Skin of body (tissue), 2 donors: ENCODE results near the gene KIAA1755. TPM values are rescaled to one million over a fixed set of nuclear protein-coding genes. Genes with fewer than 3 reads are reported as not detected.

ENCODE experiments used
- DNase-seq: peaks from one replicate; lab custom pipeline; 2025; lab: John Stamatoyannopoulos, UW
- total RNA-seq: library from RNA; depleted of rRNA; stranded (reverse); fragments of >200 nt; gene quantifications from one replicate; pipeline ENCODE4 v1.2.3, GENCODE V29; 2014

The KIAA1755 gene, protein sequence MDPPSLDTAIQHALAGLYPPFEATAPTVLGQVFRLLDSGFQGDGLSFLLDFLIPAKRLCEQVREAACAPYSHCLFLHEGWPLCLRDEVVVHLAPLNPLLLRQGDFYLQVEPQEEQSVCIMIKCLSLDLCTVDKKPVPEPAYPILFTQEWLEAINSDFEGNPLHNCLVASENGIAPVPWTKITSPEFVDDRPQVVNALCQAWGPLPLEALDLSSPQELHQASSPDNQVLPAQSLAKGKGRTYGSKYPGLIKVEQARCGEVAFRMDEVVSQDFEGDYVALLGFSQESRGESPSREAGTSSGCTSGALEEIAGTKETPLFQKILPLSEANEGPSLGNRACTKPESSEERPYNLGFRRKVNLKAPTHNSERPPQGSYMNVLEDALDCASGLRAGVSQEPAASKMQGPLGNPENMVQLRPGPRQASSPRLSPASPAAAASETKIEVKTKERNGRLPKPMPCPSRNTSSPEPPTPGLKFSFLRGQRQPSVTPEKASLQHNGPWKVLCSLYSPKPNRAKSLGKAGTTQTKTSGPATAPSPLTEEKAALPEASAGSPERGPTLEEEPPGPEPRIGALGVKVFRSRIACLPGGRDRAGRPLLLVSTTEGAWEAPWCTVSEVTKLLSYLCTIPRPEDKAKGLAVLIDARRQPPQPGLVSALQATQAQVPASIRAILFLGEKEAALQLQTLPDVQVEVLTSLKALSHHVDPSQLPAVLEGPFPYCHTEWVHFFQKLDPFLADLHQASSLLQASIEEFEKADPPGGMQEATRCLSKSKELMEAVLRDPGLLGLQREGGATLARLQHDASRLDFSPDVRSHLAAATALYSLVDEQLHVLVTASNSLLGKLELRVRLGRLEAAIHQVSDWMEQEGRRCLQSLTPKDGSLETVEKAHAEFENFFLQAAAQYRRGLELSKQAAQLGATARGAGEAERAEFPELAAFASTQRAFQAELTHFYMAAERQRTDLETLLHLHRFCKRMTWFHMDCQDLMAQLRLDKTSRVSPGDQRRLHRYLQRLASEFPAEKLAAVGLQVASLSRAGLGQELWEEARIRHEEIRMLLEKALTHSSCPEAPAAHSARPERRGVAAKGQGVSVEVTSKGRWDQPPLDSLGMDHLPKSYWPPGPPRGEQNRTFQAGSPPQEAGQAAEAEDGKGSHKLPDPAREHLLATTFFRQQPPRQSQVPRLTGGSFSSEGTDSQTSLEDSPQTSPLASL
- 1.3 TPM for total RNA-seq

DNA sequence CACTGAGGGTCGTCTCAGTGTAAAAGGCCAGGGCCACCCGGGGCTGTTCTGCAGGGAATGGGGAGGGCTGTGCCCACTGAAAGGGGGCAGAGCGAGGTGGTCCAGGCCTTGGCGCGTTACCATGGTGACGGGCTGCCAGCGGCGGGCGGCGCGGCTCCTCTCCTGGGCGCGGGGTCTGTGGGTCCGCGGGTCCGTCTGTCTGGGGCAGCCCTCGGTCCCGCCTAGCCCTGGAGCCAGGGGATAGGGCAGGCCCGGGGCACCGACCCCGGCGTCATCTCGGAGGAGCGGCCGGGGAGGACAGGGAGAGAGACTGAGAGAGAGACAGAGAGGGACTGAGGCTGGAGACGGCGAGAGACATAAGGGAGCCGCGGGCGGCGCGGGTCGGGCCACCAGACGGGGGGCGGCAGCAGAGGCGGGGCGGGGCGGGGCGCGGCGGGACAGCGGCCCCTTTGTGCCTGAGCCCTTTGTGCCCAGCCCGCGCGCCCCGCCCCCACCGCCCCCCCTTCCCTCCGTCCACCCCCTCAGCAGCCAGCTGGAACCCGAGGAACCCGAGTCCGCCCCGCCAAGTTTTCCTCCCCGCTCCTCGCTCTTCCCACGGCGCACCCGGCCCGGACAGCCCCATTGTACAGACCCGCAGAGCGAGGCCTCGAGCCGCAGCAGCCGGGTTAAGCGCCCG lies at the start of gene KIAA1755:
Gene KIAA1755, minus strand, starts transcription at position 358 of the 676 bp plus-strand sequence. Its CDS starts 235 bp downstream, at position 123.
- DNase-seq: no peak

DNA sequence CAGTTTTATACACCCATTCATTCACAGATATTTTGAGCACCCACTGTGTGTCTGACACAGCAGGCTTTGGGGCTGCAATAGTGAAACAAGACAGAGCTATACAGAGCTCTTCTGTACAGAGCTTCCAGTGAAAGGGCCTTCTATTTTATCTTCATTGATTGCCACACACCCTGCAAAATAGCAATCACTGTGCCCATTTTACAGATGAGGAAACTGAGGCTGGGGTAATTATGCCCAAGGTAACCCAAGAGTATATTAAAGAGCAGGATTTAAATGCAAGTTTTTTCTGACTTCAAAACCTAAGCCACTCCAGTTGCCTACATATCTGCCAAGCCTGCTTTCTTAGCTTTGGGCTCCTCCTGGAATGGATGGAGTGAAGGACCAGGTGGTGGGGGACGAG lies 47.9 kb upstream of the KIAA1755 start:
- no peak for DNase-seq

DNA sequence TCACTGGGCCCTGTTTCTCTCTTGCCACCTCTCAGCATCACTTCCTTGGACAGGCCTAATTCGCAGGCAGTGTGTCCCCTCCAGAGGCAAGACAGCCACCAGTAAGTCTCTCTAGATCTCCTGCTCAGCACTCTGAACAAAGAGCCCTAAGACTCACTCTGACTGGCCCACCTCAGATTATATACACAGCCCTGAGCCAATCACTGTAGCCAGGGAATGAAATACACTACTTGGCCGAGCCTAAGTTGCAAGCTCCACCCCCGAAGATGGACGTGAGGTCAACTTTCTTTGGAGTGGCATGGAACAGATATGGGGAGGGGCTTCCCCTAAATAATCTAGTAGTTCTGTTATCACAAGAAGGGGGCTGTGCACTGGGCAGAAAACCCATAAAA lies 47.5 kb upstream of the KIAA1755 start:
- DNase-seq: no peak

DNA sequence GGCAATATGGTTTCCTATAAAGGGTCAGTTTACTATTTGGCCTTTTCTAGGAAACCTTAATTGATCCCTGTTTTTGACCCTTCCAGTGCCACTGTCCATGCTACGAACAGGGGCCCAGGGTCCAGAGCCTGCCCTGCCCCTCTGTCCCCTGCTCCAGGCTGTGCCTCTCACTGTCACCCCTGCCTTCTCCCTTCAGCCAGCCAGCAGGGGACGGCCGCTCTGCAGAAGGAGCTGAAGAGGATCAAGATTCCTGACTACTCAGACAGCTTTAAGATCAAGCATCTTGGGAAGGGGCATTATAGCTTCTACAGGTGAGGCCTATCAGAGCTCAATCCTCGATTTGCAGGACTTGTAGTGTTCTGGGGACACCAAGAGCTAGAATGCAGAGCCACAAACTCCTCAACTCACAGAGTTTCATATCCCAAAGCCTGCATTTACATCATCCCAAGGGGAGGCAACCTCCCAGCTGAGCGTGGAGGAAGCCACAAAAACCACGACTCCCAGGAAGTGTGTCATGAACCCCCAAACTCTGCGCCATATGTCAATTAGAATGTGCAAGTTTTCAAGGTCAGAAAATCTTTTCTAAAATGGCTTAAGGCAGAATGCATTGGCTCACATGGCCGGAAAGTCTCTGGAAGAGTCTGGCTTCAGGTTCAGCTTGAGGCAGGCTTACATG lies 47.0 kb upstream of the KIAA1755 start:
- DNase-seq: no peak

DNA sequence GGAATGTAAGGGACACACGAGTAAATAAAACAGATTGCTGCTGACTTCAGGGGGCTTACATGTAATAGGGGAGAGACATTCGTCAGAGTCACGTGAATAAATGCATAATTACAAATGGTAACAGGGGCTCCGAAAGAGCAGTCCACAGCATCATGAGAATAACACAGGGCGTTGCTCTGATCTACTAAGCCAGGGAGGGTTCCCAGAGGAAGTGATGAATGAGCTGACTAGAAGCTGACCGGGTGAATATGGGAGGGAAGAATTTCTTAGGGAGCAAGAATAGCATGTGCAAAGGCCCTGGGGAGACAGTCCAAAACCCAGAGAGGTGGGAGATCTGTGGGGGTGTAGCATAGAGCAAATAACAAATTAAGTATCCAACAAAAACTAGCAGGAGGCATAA lies 45.8 kb upstream of the KIAA1755 start:
- DNase-seq: no peak

DNA sequence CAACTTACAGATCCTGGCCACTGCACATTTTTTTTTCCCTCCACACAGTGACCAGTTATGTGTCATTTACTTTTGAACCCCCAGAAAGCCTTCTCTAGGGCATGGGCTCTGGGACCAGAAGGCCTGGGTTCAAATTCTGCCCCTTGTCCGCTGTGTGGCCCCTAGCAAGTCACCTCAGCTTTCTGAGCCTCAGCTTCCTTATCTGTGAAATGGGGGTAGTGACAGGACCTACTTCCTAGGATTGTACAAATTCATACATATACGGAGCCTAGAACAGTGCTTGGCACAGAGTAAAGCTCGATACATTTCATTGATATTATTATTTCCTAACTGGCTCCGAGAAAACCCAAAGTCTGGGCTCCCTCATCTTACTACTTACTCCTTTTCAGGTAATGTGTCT lies 45.0 kb upstream of the KIAA1755 start:
- DNase-seq: no peak

DNA sequence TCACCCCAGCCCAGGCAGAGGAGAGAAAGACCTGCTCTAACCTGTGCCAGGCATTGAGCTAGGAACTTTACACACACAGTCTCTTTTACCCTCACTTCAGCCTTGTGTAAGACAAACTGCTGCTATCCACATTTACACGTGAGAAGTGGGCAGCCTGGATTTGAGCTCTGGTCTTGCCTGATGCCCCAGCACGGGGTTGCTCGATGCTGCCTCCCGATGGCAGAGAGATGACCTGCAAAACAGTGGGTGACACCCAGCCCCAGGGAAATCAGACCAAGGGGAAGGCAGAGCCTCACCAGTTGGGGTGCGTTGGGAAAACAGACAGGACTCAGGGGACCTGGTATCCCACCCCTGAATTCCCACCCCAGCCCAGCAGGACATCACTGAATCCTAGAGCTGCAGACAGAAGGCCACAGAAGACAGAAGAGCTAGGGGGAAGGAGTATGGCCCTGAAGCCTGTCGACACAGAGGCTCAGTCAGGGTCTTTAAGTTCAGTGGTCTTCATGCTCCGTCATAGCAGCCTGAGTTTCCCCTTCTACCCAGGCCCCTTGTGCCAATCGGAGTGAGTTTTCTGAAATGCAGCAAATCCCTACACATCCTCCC lies 44.4 kb upstream of the KIAA1755 start:
- no peak for DNase-seq

DNA sequence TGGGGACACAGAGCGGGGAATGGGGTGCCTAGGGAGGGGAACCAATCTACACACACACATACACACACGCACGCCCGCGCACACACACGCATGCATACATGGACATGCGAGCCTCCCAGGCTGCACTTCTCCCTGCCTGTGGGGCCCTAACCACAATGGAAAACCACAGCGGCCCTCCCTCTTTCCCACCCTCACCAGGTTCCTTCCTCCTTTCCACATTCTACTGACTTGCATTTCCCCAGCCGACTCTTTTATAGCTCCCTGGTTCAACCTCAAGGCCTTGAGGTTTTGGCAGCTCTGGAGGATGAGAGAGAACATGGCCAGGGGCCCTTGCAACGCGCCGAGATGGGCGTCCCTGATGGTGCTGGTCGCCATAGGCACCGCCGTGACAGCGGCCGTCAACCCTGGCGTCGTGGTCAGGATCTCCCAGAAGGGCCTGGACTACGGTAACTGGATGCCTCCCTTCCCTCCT lies 43.4 kb upstream of the KIAA1755 start, which contains the start of gene BPI:
Gene BPI, plus strand, starts transcription at position 249 of the 472 bp plus-strand sequence. Its CDS starts 68 bp downstream, at position 317.
- DNase-seq: no peak

DNA sequence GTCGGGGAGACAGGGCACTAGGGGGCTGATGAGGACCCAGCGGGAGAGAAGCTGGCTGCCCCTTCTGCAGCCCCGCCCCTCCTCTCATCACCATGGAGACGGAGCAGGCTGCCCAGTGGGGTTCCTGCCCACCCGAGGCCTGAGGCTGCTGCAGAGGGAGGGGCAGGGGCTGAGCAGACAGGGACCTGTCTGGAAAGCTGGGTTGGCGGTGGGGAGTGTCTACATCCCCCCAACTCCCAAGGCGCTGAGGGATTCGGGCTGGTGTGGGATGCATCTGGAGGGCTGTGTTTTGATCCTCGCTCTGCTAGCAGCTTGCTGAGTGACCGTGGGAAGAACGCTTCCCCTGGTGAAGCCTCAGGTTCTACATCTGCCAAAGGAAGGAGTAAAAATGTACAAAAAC lies 42.3 kb upstream of the KIAA1755 start:
- DNase-seq: no peak

DNA sequence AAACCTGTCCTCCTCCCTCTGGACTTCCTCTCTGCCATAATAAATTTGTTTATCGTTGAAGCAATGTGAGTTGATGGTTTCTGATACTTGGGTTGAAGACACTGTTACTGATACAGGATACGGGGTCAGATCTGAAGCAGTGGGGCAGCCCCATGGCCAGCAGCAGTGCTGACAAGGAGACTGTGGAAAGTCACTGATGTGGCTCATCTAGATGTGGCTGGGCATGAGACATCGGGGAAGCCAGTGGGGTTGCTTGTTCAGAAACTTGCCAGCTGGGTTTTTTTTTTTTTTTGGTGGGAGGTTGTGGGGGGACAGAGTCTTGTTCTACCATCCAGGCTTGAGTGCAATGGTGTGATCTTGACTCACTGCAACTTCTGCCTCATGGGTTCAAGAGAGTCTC lies 40.8 kb upstream of the KIAA1755 start:
- no peak for DNase-seq

DNA sequence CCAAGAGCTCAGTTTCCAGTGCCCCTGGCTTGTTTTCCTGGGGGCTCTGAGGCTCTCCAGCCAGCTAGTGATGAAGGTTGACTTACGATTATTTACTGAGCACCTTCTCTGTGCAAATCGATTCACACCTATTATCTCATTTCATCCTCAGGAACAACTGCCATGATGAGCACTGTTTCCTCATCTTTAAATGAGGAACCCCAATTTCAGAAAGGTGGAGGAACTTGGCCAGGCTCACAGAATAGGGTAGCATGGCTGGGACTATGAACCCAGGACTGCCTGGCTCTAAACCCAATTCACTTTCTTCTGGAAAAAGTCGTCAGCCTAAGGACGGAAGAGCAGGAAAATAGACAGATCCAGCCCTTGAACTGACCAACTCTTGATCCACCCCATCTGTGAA lies 39.9 kb upstream of the KIAA1755 start:
- no peak for DNase-seq

DNA sequence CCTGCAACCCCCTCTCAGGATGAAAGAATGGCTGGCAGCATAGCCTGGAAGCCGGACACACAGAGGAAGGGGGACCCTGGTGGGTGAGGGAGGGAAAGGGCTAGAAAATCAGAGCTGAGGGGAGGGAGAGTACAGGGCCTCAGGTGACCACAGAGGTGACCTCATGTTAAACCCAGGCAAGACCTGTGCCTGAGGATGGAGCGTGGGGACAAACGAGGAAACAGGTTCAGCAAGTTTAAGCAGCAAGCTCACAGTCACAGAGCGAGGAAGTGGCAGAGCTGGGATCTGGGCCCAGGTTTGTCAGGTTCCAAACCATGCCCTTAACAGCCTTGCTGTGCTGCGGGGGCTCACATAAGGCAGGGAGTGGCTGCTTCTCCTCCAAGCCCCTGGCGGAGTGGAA lies 39.4 kb upstream of the KIAA1755 start:
- DNase-seq: no peak

DNA sequence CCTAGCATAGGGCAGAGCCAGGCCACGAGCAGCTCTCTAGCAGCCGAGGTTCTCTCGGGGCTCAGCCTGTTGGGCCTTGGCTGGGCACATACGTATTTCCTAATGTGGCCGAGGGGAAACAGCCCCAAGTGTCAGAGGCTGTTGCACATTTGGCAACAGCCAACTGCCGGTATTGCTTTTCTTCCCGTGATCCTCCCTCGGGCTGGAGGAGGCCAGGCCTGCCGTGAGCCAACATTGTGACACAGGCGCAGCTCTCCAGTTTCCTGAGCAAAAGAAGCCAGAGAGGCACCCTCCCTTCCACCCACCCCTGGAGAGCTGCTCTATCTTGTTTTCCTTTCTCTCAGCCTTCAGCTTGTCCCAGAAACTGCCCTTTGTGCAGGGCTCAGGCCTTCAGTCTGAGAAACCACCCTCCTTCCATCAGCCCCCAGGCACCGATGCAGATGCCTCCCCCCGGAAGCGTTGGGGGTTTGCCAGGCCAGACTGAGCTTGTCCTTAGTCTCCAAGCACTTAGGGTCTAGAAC lies 38.3 kb upstream of the KIAA1755 start:
- no peak for DNase-seq

DNA sequence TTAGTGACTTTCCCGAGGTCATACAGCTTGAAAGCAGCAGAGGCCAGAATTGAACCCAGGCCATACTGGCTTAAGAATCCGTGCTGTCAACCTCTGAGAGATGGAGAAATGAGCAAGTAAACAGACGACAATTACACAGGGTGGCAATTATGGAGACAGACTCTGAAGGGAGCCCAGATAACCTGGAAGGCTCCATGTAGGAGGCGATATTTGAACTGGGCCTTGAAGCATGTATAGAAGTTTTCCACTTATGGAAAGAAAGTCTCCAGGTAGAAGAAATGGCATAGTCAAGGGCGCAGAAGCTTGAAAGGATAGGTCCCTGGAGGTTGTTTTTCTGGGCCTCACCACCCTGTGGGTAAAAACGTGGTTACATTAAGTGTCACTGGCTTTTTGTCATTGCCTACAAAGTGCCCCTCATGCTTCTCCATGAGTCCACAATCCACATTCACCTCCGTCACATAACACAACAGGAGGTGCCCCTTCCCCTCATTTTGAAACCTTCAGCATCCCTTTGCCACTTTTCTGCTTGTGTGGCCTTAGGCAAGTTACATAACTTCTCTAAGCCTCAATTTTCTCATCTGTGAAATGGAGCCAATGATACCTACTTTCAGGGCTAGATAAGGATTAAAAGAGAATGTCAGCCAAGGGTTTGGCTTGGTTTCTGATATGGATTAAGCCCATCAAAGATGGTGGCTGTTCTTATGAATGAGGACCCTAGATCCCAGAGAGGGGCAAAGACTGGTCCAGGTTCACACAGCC lies 37.6 kb upstream of the KIAA1755 start:
- no peak for DNase-seq

DNA sequence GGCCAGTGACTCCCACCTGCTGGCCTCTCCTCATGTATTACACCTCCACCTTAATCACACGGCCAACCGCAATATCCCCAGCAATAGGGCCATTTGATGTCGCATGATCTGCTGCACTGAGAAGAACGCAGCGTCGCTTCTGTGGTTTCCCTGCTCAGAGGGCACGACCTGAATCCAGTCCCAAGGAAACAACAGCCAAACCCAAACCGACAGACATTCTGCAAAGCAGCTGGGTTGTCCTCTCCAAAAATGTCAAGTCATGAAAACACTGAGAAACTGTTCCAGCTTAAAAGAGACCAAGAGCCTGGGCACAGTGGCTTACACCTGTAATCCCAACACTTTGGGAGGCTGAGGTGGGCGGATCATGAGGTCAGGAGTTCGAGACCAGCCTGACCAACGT lies 35.9 kb upstream of the KIAA1755 start:
- no peak for DNase-seq

DNA sequence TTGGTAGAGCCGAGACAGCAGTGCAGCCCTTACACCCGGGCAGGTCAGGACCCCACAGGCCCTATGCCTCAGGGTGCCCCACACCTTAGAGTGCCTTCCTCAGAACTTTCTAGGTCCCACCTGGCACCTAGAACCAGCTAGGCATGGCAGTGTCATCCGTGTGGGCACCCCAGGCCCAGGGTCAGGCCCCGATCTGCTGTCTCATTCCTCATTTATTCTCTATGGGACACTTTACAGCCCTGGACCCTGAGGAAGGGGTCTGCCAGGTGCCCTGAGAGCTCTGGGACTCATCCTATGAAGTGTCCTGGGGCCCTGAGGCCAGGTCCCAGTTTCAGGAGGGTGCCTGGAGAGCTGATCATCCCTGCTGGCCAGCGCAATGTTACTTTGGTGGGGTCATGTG lies 35.3 kb upstream of the KIAA1755 start:
- DNase-seq: no peak

DNA sequence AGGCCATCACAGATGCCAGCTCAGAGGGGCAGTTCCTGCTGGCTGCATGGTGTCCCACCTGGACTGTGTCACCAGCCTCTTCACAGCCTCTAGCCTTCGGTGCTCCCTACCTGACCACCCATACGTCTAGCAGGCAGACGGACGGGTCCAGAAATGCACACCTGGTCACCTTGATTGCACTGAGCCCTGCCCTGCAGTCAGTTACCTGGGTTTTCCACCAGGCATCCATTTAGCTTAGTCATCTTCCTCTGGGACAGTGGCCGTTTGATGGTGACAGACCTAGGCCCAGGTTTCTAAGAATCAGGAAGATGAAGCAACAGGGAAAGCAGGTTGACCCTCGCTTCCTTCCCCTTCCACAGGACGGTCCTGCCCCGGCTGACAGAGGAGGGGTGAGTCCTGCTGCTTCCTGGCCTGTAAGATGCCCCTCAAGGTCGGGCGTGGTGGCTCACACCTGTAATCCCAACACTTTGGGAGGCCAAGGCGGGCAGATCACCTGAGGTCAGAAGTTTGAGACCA lies 33.6 kb upstream of the KIAA1755 start:
- no peak for DNase-seq

DNA sequence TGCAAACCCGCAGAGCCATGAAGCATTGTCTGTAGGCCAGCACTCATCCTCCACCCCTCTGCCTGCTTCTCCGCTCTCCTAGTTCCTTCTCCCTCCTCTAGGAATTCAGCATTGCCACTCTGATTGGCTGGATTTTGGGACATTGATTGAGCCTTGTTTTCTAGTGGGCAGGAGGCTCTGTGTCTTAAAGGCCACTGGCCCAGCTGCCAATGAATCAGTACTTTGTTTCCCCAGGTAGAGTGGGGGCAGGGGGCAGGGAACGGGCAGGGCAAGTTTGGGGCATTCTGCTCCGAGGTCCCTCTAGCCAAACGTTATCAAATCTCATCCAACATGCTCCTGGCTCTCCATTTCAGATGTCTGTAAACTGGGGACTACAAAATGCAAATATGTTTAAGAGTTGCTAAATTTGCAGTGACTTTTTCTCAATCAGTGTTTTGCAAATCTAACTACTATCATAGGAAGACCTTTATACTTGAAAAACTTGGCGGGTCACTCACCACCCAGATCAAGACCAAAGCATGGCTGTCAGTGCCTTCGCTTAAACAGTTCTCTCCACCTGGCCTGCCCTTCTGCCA lies 33.0 kb upstream of the KIAA1755 start:
- DNase-seq: no peak
